Measurements from ENCODE around the gene HSPA4. TPM values are rescaled to one million over a fixed set of nuclear protein-coding genes. Genes with fewer than 3 reads are reported as not detected.

The HSPA4 gene
- total and polyA plus RNA-seq, 2 of the 13 experiments (the other 11 are each of a cell fraction or from before 2014, with no cell fraction given) = 36.6 to 231 TPM

GRCh38 chr5:133119233-133119711, 67.5 kb downstream of the HSPA4 start:
- Histone ChIP-seq H3K4me2 (ENCODE audit: low read depth, low read length) (no peak overlapping the region), H3K4me1 (ENCODE audit: insufficient read depth, low read length) (peaks cover 16% of the 10 kb centered on the region), H3K9ac (ENCODE audit: insufficient read depth, low read depth, low read length) (no peak overlapping the region), H3K79me2 (ENCODE audit: insufficient read depth, low read length) (no peaks in the 10 kb centered on the region), H2AFZ (ENCODE audit: low read length) (no peak overlapping the region), H3K27me3 (ENCODE audit: control insufficient read depth in 1 of 2, insufficient read depth in 2 of 2, low read length in 2 of 2) (peaks cover 1 to 28% of the 10 kb centered on the region in 2 experiments; a peak in 4 of 5 replicates), H3K27ac (ENCODE audit: extremely low read length, insufficient read depth, low read length) (no peak overlapping the region), H3K36me3 (replicated peaks in 1 of 2; ENCODE audit: control insufficient read depth in 1 of 2, insufficient read depth in 2 of 2, low read length in 2 of 2) (no peaks in the 10 kb centered on the region), H3K9me3 (ENCODE audit: low read length) (no peaks in the 10 kb centered on the region), H4K20me1 (ENCODE audit: insufficient read depth, low read length) (no peaks in the 10 kb centered on the region), H3K4me3 (replicated peaks in 1 of 3; ENCODE audit: insufficient read depth in 1 of 3, low read depth in 2 of 3, low read length in 3 of 3) (no peak overlapping the region)
- DNase-seq (ENCODE audit: low spot score) = no peak
- WGBS (ENCODE audit: low lambda C conversion rate) = 10% methylated on average over 3 of the region's 4 CpGs
- ChIA-PET POLR2A (no interaction called here), CTCF (ENCODE audit: low intra/inter-chr PET ratio, low total read pairs) (no interaction called here)
- in situ Hi-C loops (cut with HindIII; ENCODE audit: extremely low pct_ligation_motif_present, low pct_unique_long_range_greater_than_20kb) = no loop called here
- BruUV-seq (replicated peaks) = no TSS peak
- intact Hi-C loops (cut with micrococcal nuclease; ENCODE audit: unreplicated experiment) = no loop called here
- FAIRE-seq = no peak
- ATAC-seq = no peak
- TF ChIP-seq CC2D1A (CRISPR knock-in tag; IDR thresholded peaks at IDR 0.05) (no peak), TCF7 (IDR thresholded peaks at IDR 0.05; ENCODE audit: low read depth) (no peak), CHD2 (IDR thresholded peaks at IDR 0.05; ENCODE audit: low read depth, low read length) (no peak), ZNF576 (CRISPR knock-in tag; IDR thresholded peaks at IDR 0.05) (no peak), RBAK (CRISPR knock-in tag; IDR thresholded peaks at IDR 0.05) (no peak), TIGD3 (CRISPR knock-in tag; IDR thresholded peaks at IDR 0.05; ENCODE audit: borderline replicate concordance) (no peak), RXRB (CRISPR knock-in tag; IDR thresholded peaks at IDR 0.05; ENCODE audit: borderline replicate concordance) (no peak), THAP8 (CRISPR knock-in tag; IDR thresholded peaks at IDR 0.05; ENCODE audit: borderline replicate concordance) (no peak), ZBTB40 (IDR thresholded peaks at IDR 0.05) (no peak), ZBTB40 (CRISPR knock-in tag; IDR thresholded peaks at IDR 0.05) (no peak), ZNF749 (CRISPR knock-in tag; IDR thresholded peaks at IDR 0.05; ENCODE audit: borderline replicate concordance) (no peak), ZNF761 (CRISPR knock-in tag; conservative IDR thresholded peaks at IDR 0.05) (no peak), ZNF501 (CRISPR knock-in tag; IDR thresholded peaks at IDR 0.05) (no peak), THAP11 (CRISPR knock-in tag; IDR thresholded peaks at IDR 0.05) (no peak)
